GM12874 (cell line): ENCODE results near the gene ABTB2.

Source experiments
- CTCF ChIP-seq: IDR thresholded peaks from 2 replicates; pipeline ENCODE4 v1.5.1; 2011; ENCODE audit warnings: low read depth, mild to moderate bottlenecking, control low read depth, low read length, moderate library complexity; ENCODE audit not compliant: insufficient read depth

Gene ABTB2

DNA sequence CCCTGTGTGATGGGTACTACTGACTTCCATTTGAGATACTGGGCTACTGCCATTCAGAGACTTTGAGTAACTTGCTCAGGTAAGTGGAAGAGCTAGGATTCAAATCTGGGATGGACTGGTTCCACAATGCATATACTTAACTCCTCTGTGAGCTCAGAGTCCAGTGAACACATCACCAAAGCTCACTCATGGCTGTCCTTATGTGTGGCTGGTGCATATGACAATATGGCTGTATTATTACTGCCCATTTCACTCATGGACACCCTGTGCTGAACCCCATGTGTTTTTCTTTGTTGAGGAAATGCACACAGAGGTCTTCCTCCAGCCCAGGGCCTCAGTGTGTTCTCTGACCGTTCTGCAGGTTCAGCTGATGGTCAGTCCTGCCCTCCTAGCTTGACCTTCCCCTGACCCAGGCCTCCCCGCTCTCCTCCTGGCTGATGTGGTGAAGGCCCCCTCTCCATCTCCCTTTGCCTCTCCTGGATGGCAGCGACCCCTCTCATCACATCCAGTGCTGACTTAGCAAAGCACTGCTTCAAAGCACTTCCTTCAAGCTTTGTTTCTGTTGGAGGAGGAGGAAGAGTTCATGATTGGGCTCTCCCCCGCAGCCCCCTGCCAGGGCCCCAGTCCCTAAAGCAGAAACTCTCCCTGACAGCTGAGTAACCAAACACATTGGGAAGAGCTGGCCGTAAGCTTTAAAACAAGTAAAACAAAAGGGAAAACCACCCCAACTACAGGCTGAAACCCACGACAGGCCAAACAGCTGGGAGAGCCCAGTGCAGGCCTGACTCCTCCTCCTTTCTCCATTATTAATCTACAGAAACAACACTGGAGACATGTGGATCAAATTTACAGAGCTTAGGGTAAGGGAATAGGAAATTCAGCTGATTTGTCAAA lies 151.2 kb downstream of the ABTB2 start:
- no peak for TF ChIP-seq CTCF

GRCh38 chr11:34205326-34206035 lies 152.3 kb downstream of the ABTB2 start:
- TF ChIP-seq CTCF: no peak

DNA sequence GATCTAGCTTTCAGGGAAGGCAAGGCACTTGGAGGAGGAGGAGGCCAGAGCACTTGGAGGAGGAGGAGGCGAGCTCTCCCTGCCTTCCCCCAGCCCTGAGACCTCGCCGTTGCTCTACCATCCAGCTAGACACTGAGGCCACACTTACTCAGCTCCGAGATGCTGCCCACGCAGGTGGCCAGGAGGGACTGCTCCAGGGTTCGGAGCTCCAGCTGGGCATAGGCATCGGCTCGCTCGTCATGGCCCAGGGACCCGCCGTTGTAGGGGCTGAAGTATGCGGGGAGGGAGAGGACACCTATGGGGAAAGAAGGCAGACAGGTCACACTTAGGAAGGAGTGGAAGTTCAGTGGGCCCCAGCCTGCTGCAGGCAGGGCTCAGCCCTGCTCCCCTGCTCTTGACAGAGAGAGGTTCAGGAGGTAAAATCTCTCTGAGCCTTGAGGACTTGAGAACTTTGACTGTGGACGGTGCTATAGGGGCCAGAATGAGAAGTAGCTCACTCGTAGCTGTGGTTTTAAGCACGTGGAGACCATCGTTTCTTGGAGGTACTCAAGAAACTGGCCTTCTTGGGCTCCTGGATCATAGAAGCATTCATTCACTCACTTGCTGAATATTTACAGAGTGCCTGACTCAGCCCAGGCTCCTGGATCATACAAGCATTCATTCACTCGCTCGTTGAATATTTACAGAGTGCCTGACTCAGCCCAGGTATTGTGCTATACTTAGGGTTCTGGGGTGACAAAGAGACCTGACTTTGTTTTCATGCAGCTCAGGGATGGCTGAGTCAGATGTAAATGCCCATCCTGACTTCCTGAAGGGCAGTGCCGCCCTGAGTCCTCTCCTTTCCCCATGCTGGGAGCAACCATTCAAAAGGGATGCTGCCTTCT lies 153.2 kb downstream of the ABTB2 start:
- no peak for TF ChIP-seq CTCF

DNA sequence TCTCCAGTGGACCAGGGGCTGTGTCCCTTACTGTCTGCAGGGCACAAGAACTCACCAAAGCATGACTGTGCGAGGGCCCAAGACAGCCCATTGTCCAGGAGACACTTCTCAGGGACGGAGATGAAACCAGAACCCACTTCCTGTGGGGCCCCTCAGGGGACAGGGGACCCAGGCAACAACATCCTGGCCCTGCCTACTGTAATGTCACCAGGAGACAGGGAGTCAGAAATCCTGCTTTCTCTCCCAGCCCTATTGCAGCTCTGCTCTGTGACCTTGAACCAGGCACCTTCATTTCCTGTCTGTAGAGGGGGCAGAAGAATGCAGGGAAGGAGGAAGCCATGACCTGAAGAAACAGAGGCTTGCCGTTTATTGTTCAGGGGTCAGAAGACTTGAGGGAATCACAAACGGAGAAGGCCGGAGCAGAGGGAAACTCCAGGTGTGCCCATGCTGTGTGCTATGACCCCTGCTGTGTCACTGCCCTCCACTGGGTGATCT lies 154.4 kb downstream of the ABTB2 start:
- TF ChIP-seq CTCF: no peak

DNA sequence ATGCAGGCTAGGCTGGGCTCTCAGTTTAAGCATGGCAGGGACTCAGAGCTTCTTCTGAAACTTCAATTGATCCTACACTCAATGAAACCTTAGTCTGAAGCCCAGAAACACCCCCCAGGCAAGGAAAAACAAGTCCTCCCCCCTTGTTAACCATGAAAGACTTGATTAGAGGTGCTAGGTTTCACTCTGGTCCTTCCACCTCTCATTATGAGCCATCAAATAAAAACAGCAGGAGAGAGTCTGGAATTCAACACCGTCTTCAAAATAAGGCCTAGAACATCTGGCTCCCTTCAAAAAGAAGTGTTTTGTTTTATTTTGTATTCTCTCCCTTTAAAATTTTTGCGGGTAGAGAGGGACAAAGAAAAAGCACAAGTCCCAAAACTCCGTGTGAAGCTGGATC lies 156.7 kb downstream of the ABTB2 start:
- no peak for TF ChIP-seq CTCF

DNA sequence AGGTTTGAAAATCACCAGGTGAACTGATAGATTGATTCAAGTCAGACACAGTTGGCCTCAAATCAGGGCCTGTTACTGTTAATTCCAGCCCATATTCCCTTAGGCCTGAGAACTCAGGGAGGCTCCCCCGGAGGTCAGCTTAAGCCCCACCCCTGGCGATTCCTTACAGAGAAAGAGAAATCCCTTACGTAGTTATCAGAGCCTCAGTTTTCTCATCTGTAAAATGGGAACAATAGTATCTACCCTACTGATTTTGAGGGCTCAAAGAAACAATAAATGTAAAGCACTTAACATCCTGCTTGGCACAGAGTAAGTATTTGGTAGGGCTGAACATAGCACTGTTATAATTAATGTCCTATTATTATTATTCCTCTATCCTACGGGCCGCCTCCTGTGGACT lies 158.3 kb downstream of the ABTB2 start:
- no peak for TF ChIP-seq CTCF

DNA sequence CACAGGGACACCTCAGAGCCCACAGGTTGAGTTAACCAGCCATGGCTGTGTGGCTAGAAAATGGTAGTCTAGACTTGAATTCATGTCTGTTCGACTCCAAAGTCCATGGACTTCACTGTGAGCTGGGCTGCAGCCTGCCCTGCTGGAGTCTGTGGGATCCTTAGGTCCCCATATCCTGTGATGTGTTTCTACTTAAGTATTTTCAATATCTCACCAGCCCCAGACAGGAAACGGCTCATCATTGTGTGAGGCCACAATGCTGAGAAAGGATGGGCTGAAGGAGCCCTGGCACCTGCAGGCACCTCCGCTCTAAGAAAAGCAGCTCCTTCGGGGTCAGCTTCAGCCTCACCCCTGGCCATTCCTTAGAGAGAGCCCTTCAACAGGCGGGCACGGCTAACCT lies 159.3 kb downstream of the ABTB2 start:
- TF ChIP-seq CTCF: no peak
